PC-3 (cell line): Measurements from ENCODE around the gene CEP85. TPM values are rescaled to one million over a fixed set of nuclear protein-coding genes. Genes with fewer than 3 reads are reported as not detected.

Experiments
- ATAC-seq: fragments of 200-7000 bp; cut with Tn5 transposase; 2 replicates; pipeline ENCODE4 v1.9.1; 2020; ENCODE audit warnings: mild to moderate bottlenecking, moderate library complexity
- BruUV-seq: library from RNA; stranded (reverse); fragments of 400-500 nt; replicated peaks from 2 replicates; lab custom pipeline; 2021; lab: Mats Ljungman, UMichigan
- CTCF ChIA-PET: fragments of 300-600 bp; sonication (Branson Sonifier 250); formaldehyde crosslinking; loops from one replicate; lab custom pipeline; 2022; ENCODE audit warnings: antibody characterized with exemption; lab: Charles Lee
- POLR2A ChIA-PET: fragments of 300-600 bp; sonication (Branson Sonifier 250); formaldehyde crosslinking; loops from one replicate; lab custom pipeline; 2022; ENCODE audit warnings: antibody characterized with exemption; ENCODE audit not compliant: unreplicated experiment; lab: Charles Lee
- DNase-seq: peaks from one replicate; pipeline ENCODE4 v3.0.0-alpha.2; 2015
- H2AFZ ChIP-seq: fragments of 300-600 bp; sonication (generic); 2 replicates; pipeline ENCODE4 v1.6.0; 2016; ENCODE audit warnings: antibody characterized with exemption, low read length
- H3F3A ChIP-seq: fragments of 300-600 bp; sonication (generic); one replicate; pipeline ENCODE4 v1.6.0; 2017; ENCODE audit warnings: antibody characterized with exemption, low read length, control low read depth, mild to moderate bottlenecking; ENCODE audit not compliant: unreplicated experiment
- H3K27ac ChIP-seq: fragments of 300-600 bp; sonication (generic); 2 replicates; pipeline ENCODE4 v1.5.1; 2016; ENCODE audit warnings: mild to moderate bottlenecking, low read length
- H3K27me3 ChIP-seq: fragments of 300-600 bp; sonication (generic); 2 replicates; pipeline ENCODE4 v1.6.1; 2016; ENCODE audit warnings: low read length, mixed read lengths
- H3K36me3 ChIP-seq: fragments of 300-600 bp; sonication (generic); 2 replicates; pipeline ENCODE4 v1.6.1; 2016; ENCODE audit warnings: low read depth, mixed run types, low read length, mixed read lengths
- H3K4me1 ChIP-seq: fragments of 300-600 bp; sonication (generic); 2 replicates; pipeline ENCODE4 v1.5.1; 2016; ENCODE audit warnings: low read length; ENCODE audit not compliant: insufficient read depth
- H3K4me2 ChIP-seq: fragments of 300-600 bp; sonication (generic); 2 replicates; pipeline ENCODE4 v1.6.0; 2016; ENCODE audit warnings: low read length
- H3K4me3 ChIP-seq: fragments of 300-600 bp; sonication (generic); 2 replicates; pipeline ENCODE4 v1.5.1; 2016; ENCODE audit warnings: mild to moderate bottlenecking, low read length, mixed read lengths
- H3K79me2 ChIP-seq: fragments of 300-600 bp; sonication (generic); 2 replicates; pipeline ENCODE4 v1.6.1; 2017; ENCODE audit warnings: low read length, mixed read lengths
- H3K9ac ChIP-seq: fragments of 300-600 bp; sonication (generic); 2 replicates; pipeline ENCODE4 v1.6.0; 2016; ENCODE audit warnings: mild to moderate bottlenecking, low read length
- H3K9me2 ChIP-seq: fragments of 300-600 bp; sonication (generic); replicated peaks from 2 replicates; pipeline ENCODE4 v1.6.1; 2016; ENCODE audit warnings: mixed run types, low read length, mixed read lengths
- H3K9me3 ChIP-seq: fragments of 300-600 bp; sonication (generic); 2 replicates; pipeline ENCODE4 v1.6.1; 2016; ENCODE audit warnings: low read length, mixed read lengths
- H4K20me1 ChIP-seq: fragments of 300-600 bp; sonication (generic); 2 replicates; pipeline ENCODE4 v1.6.1; 2016; ENCODE audit warnings: low read length, mixed read lengths
- EZH2 ChIP-seq: fragments of 300-600 bp; sonication (generic); IDR thresholded peaks from one replicate; pipeline ENCODE4 v1.6.1; 2017; ENCODE audit warnings: antibody characterized with exemption, mild to moderate bottlenecking, low read length; ENCODE audit not compliant: unreplicated experiment
- EZH2phosphoT487 ChIP-seq: fragments of 300-600 bp; sonication (generic); IDR thresholded peaks from 2 replicates; pipeline ENCODE4 v1.6.1; 2018; ENCODE audit warnings: mild to moderate bottlenecking, antibody characterized with exemption, low read length, borderline replicate concordance
- intact Hi-C: fragments of 100-400 bp; cut with micrococcal nuclease; formaldehyde crosslinking; loops from 2 replicates; pipeline ENCODE4 v1.9.0; 2023
- total RNA-seq: library from RNA; depleted of rRNA; stranded (reverse); fragments of >200 nt; gene quantifications from 2 replicates; pipeline ENCODE4 v1.2.3, GENCODE V29; 2014
- TF ChIP-seq, protein P1 (sequence below): fragments of 300-600 bp; sonication (generic); conservative IDR thresholded peaks from 2 replicates; pipeline ENCODE4 v1.5.1; 2017; ENCODE audit warnings: antibody characterized with exemption, low read depth, mild to moderate bottlenecking, low read length

The CEP85 gene
- total RNA-seq, 1 experiment from 2014 or later = 30.6 TPM

DNA sequence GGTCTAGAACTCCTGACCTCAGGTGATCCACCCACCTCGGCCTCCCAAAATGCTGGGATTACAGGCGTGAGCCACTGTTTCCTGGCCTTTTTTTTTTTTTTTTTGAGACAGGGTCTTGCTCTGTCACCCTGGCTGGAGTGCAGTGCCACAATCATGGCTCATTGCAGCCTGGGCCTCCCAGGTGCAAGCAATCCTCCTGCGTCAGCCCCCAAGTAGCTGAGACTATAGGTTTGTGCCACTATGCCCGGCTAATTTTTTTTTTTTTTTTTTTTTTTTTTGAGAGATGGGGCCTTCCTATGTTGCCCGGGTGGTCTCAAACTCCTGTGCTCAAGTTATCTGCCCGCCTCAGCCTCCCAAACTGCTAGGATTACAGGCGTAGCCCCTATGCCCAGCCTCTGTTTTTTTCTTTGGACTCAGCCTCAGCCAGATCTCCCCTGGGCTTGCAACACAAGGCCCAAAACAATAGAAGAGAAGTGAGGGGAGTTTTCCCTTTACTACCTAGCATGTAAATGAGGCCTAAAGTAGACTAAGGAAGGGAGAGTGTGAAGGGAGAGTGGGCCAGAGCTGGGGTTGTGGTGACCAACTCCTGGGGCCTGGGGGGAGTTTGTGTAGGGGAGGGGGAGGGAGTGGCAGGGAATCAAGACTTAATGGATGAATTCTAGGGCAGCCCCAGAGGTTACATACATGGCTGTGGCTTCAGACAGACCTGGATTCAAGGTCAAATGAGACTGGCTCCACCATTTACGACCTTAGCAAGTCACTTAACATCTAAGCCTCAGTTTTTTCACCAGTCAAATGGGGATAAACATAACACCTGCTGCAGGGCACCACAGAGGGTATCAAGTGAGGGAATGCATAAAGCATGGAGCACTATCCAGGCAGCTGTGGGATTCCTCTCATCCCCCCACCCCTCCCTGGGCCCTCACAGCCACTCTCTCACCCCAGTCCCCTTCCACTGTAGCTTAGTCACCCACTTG lies 82.2 kb downstream of the CEP85 start:
- Histone ChIP-seq H3K9me3 (no peaks in the 10 kb centered on the region), H3K27me3 (no peaks in the 10 kb centered on the region), H3K79me2 (no peaks in the 10 kb centered on the region), H3K4me1 (no peaks in the 10 kb centered on the region), H2AFZ (no peak overlapping the region), H3K4me2 (no peak overlapping the region), H3K4me3 (no peak overlapping the region), H3K27ac (no peak overlapping the region), H4K20me1 (no peaks in the 10 kb centered on the region), H3F3A (no peaks in the 10 kb centered on the region), H3K9me2 (no peaks in the 10 kb centered on the region), H3K36me3 (no peaks in the 10 kb centered on the region), H3K9ac (no peak overlapping the region)
- CTCF ChIA-PET = no interaction called here
- POLR2A ChIA-PET = no interaction called here
- ATAC-seq (no peak), DNase-seq (no peak)
- TF ChIP-seq, protein P1, sequence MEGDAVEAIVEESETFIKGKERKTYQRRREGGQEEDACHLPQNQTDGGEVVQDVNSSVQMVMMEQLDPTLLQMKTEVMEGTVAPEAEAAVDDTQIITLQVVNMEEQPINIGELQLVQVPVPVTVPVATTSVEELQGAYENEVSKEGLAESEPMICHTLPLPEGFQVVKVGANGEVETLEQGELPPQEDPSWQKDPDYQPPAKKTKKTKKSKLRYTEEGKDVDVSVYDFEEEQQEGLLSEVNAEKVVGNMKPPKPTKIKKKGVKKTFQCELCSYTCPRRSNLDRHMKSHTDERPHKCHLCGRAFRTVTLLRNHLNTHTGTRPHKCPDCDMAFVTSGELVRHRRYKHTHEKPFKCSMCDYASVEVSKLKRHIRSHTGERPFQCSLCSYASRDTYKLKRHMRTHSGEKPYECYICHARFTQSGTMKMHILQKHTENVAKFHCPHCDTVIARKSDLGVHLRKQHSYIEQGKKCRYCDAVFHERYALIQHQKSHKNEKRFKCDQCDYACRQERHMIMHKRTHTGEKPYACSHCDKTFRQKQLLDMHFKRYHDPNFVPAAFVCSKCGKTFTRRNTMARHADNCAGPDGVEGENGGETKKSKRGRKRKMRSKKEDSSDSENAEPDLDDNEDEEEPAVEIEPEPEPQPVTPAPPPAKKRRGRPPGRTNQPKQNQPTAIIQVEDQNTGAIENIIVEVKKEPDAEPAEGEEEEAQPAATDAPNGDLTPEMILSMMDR = no peak
- TF ChIP-seq EZH2 (no peak), EZH2phosphoT487 (no peak)
- no TSS peak for BruUV-seq
- intact Hi-C loops = no loop called here

DNA sequence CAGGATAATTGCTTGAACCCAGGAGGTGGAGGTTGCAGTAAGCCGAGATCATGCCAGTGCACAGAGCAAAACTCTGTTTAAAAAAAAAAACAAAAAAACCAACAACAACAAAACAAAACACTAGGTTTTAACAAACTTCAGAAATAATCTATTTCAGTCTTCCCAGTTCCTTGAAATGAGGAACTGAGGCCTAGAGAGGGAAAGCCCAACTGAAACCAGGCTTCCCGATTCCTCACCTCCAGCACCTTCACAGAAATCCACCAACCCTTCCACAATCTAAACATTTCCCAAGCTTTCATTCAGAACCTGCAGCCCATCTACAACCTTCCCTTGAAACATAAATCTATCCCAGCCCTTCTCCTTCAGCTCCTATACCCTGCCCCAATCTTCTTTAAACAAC lies 83.1 kb downstream of the CEP85 start:
- no TSS peak for BruUV-seq
- no peak overlapping the region for H3K9ac ChIP-seq
- H2AFZ ChIP-seq = no peak overlapping the region
- H3K27ac ChIP-seq = no peak overlapping the region
- no peaks in the 10 kb centered on the region for H3K27me3 ChIP-seq
- H3K4me3 ChIP-seq = no peak overlapping the region
- no peak for TF ChIP-seq EZH2phosphoT487
- TF ChIP-seq, protein P1 = no peak
- ChIA-PET POLR2A (no interaction called here), CTCF (no interaction called here)
- no peaks in the 10 kb centered on the region for H4K20me1 ChIP-seq
- H3F3A ChIP-seq = no peaks in the 10 kb centered on the region
- H3K9me3 ChIP-seq = no peaks in the 10 kb centered on the region
- no peaks in the 10 kb centered on the region for H3K36me3 ChIP-seq
- ATAC-seq = no peak
- H3K79me2 ChIP-seq = no peaks in the 10 kb centered on the region
- H3K4me2 ChIP-seq = no peak overlapping the region
- DNase-seq = no peak
- intact Hi-C loops = no loop called here
- H3K9me2 ChIP-seq = no peaks in the 10 kb centered on the region
- no peaks in the 10 kb centered on the region for H3K4me1 ChIP-seq
